T-cell (primary cell): ENCODE measurements around the gene ITGB4. TPM values are rescaled to one million over a fixed set of nuclear protein-coding genes. Genes with fewer than 3 reads are reported as not detected.

Experiments used
- ATAC-seq, 4 experiments: fragments of 200-7000 bp in 3 of 4; fragments of 150-1000 bp in 1 of 4; cut with Tn5 transposase; replicated peaks in 1 of 4; 1 replicate in 3 of 4; 2 replicates in 1 of 4; pipeline ENCODE4 v1.10.0; 2021; ENCODE audit warnings: moderate library complexity in 3 of 4, mild to moderate bottlenecking in 2 of 4, moderate number of reproducible peaks in 1 of 4
- CTCF ChIA-PET, 2 donors: fragments of 300-600 bp; sonication (Branson Sonifier 250); formaldehyde crosslinking; loops; one replicate each; lab custom pipeline; 2022; ENCODE audit warnings: antibody characterized with exemption in 2 of 2; lab: Charles Lee
- POLR2A ChIA-PET, 2 donors: fragments of 300-600 bp; sonication (Branson Sonifier 250); formaldehyde crosslinking; loops; one replicate each; lab custom pipeline; 2022; ENCODE audit warnings: antibody characterized with exemption in 2 of 2; lab: Charles Lee
- DNase-seq, 35 experiments: peaks; one replicate each; pipeline versions ENCODE4 v3.0.0 to v3.0.0-alpha.2; 2013 to 2023
- H3K27ac ChIP-seq: one replicate; pipeline ENCODE4 v1.5.1; 2013; ENCODE audit warnings: low read length
- H3K27me3 ChIP-seq, 2 experiments: replicated peaks in 1 of 2; 1 replicate in 1 of 2; 2 replicates in 1 of 2; pipeline versions ENCODE4 v1.6.1 to v1.7.0; 2013; ENCODE audit warnings: low read length in 1 of 2, mixed read lengths in 1 of 2; ENCODE audit not compliant: control insufficient read depth in 2 of 2, insufficient read depth in 2 of 2; ENCODE audit errors: extremely low read depth in 1 of 2
- H3K36me3 ChIP-seq, 2 donors: 1 replicate in 1 of 2; 2 replicates in 1 of 2; pipeline versions ENCODE4 v1.6.1 to v1.7.0; 2013; ENCODE audit warnings: low read length in 1 of 2; ENCODE audit not compliant: control insufficient read depth in 2 of 2, insufficient read depth in 1 of 2; ENCODE audit errors: extremely low read depth in 1 of 2
- H3K4me1 ChIP-seq, 2 experiments: 1 replicate in 1 of 2; 2 replicates in 1 of 2; pipeline versions ENCODE4 v1.6.1 to v1.7.0; 2013; ENCODE audit warnings: low read length in 2 of 2, mixed read lengths in 1 of 2; ENCODE audit not compliant: insufficient read depth in 2 of 2, control insufficient read depth in 1 of 2; ENCODE audit errors: extremely low read depth in 1 of 2
- H3K4me3 ChIP-seq, 2 donors: 1 replicate in 1 of 2; 2 replicates in 1 of 2; pipeline versions ENCODE4 v1.5.1 to v1.7.0; 2013; ENCODE audit warnings: mild to moderate bottlenecking in 2 of 2, low read length in 1 of 2, moderate library complexity in 1 of 2; ENCODE audit not compliant: control insufficient read depth in 1 of 2; ENCODE audit errors: extremely low read depth in 1 of 2
- H3K9me3 ChIP-seq: 2 replicates; pipeline ENCODE4 v1.7.0; 2013
- H3K27ac Mint-ChIP-seq, 2 donors: one replicate each; pipeline ENCODE4 v1.8.0; 2020 to 2021; ENCODE audit warnings: mild to moderate bottlenecking in 2 of 2, mixed read lengths in 2 of 2
- H3K27me3 Mint-ChIP-seq, 2 donors: one replicate each; pipeline ENCODE4 v1.8.0; 2021 to 2022; ENCODE audit warnings: mixed read lengths in 2 of 2
- H3K36me3 Mint-ChIP-seq: one replicate; pipeline ENCODE4 v1.8.0; 2021; ENCODE audit warnings: mixed read lengths
- H3K4me1 Mint-ChIP-seq, 3 donors: one replicate each; pipeline ENCODE4 v1.8.0; 2020 to 2022; ENCODE audit warnings: mixed read lengths in 3 of 3, mild to moderate bottlenecking in 1 of 3
- H3K4me3 Mint-ChIP-seq, 3 donors: one replicate each; pipeline ENCODE4 v1.8.0; 2020 to 2022; ENCODE audit warnings: mild to moderate bottlenecking in 3 of 3, mixed read lengths in 3 of 3, moderate library complexity in 3 of 3
- H3K9me3 Mint-ChIP-seq, 3 donors: one replicate each; pipeline ENCODE4 v1.8.0; 2020 to 2022; ENCODE audit warnings: mixed read lengths in 3 of 3
- whole genome bisulfite sequencing: methylation state at CpG from one replicate; pipeline ENCODE4 v1.1.5; 2013; ENCODE audit warnings: missing lambda C conversion rate; ENCODE audit not compliant: insufficient coverage; 5-methylcytosine and 5-hydroxymethylcytosine counted together
- total RNA-seq, 35 experiments: library from RNA in 6 of 35; stranded (reverse) in 6 of 35; fragments of 120-200 nt in 1 of 35; gene quantifications; one replicate each; pipeline versions ENCODE4 v1.2.1 to v1.2.4 and lab custom pipeline; 2013 to 2026

Gene ITGB4
- total RNA-seq, 5 donors from 2014 or later (not counting 1 experiment from before 2014, with no cell fraction given): 0.68 to 1.6 (median 1.5) TPM

GRCh38 chr17:75783803-75784472, 62.7 kb downstream of the ITGB4 start:
- peak overlapping the region; percentile 99 to 100 for H3K27ac Mint-ChIP-seq
- peaks cover 48 to 59% (median 54%) of the 10 kb centered on the region in 3 donors for H3K4me1 Mint-ChIP-seq
- Histone ChIP-seq H3K4me1 (peaks cover 27 to 42% of the 10 kb centered on the region in 2 experiments), H3K36me3 (peaks cover 1% of the 10 kb centered on the region in 2 donors), H3K9me3 (no peaks in the 10 kb centered on the region), H3K27ac (peak overlapping the region; percentile 100), H3K27me3 (no peaks in the 10 kb centered on the region), H3K4me3 (peak overlapping the region; percentile 75 to 82)
- DNase-seq (peak in 2 of 35 experiments; percentile 20 to 26), ATAC-seq (peak in 3 of 4 experiments; percentile 0 to 1 (median 1))
- WGBS: 39% methylated on average over 15 of the region's 20 CpGs
- H3K4me3 Mint-ChIP-seq: peak overlapping the region; percentile 81 to 91 (median 87)
- H3K27me3 Mint-ChIP-seq: peaks cover 0 to 1% of the 10 kb centered on the region in 2 donors
- peaks cover 3% of the 10 kb centered on the region for H3K36me3 Mint-ChIP-seq
- ChIA-PET POLR2A (interaction anchor here in 1 of 2 donors (0.6 to 1.2 kb wide), 9 partner anchors 9 to 481 kb away, joined by 3 to 20 read pairs (median 6); partner anchors contain the start of gene WBP2), CTCF (interaction anchor here (0.6 to 2.1 kb wide), 15 partner anchors 11 to 1581 kb away, joined by 3 to 24 read pairs (median 4); partner anchors contain the start of genes GALK1 (in 1 of the 2), RECQL5 (in 1 of the 2) and WBP2 (in 1 of the 2))
- no peaks in the 10 kb centered on the region for H3K9me3 Mint-ChIP-seq

GRCh38 chr17:75784473-75785015, 63.3 kb downstream of the ITGB4 start, which contains the start of gene UNK:
TSS of gene UNK (plus strand) at chr17:75784806. CDS start at chr17:75784881, 75 bp downstream.
- H3K4me1 ChIP-seq: peaks cover 27 to 42% of the 10 kb centered on the region in 2 experiments

GRCh38 chr17:75785016-75785890, 64.0 kb downstream of the ITGB4 start:
- Histone ChIP-seq H3K4me3 (peak overlapping the region; percentile 3 to 75), H3K27ac (peak overlapping the region; percentile 100), H3K4me1 (peaks cover 27 to 42% of the 10 kb centered on the region in 2 experiments), H3K36me3 (no peaks in the 10 kb centered on the region), H3K9me3 (no peaks in the 10 kb centered on the region), H3K27me3 (no peaks in the 10 kb centered on the region)
- ChIA-PET CTCF (interaction anchor here (0.5 to 1.3 kb wide), 7 partner anchors 11 to 156 kb away, joined by 3 to 11 read pairs (median 3); partner anchors contain the start of gene WBP2 (in 1 of the 2)), POLR2A (interaction anchor here in 1 of 2 donors (0.6 to 1.6 kb wide), 6 partner anchors 9 to 279 kb away, joined by 4 to 20 read pairs (median 9); partner anchors contain the start of gene WBP2)
- Mint-ChIP-seq H3K9me3 (no peaks in the 10 kb centered on the region), H3K4me1 (peaks cover 46 to 54% (median 52%) of the 10 kb centered on the region in 3 donors), H3K36me3 (no peaks in the 10 kb centered on the region), H3K27me3 (no peaks in the 10 kb centered on the region), H3K4me3 (peak overlapping the region; percentile 81 to 91 (median 87)), H3K27ac (peak overlapping the region; percentile 99 to 100)
- ATAC-seq (peak in 3 of 4 experiments; percentile 76 to 79 (median 76)), DNase-seq (peak in 6 of 35 experiments; percentile 15 to 89 (median 57))
- WGBS: 1% methylated on average over 34 of the region's 43 CpGs

More at GRCh38 chr17:75784473-75785015, 63.3 kb downstream of the ITGB4 start, which contains the start of gene UNK:
- peaks cover 50 to 60% (median 57%) of the 10 kb centered on the region in 3 donors for H3K4me1 Mint-ChIP-seq
- Histone ChIP-seq H3K27ac (peak within 1 kb of the TSS; percentile 100), H3K36me3 (no peaks in the 10 kb centered on the region), H3K9me3 (no peaks in the 10 kb centered on the region), H3K27me3 (no peaks in the 10 kb centered on the region), H3K4me3 (peak within 1 kb of the TSS; percentile 75 to 82)
- DNase-seq (peak; percentile 89 to 98 (median 95)), ATAC-seq (peak; percentile 75 to 82 (median 79))
- peaks cover 2% of the 10 kb centered on the region for H3K36me3 Mint-ChIP-seq
- POLR2A ChIA-PET: interaction anchor here in 1 of 2 donors (0.6 to 1.2 kb wide), 6 partner anchors 10 to 480 kb away, joined by 3 to 20 read pairs (median 8); partner anchors contain the start of gene WBP2
- peak within 1 kb of the TSS; percentile 81 to 91 (median 87) for H3K4me3 Mint-ChIP-seq
- CTCF ChIA-PET: interaction anchor here (0.5 to 2.1 kb wide), 9 partner anchors 11 to 1582 kb away, joined by 3 to 11 read pairs (median 4); partner anchors contain the start of gene GALK1 (in 1 of the 2)
- under 1% methylated on average over 40 of the region's 45 CpGs for WGBS
- H3K9me3 Mint-ChIP-seq: no peaks in the 10 kb centered on the region
- H3K27ac Mint-ChIP-seq: peak within 1 kb of the TSS; percentile 99 to 100
- peaks cover 0 to 1% of the 10 kb centered on the region in 2 donors for H3K27me3 Mint-ChIP-seq

GRCh38 chr17:75791254-75791653, 70.0 kb downstream of the ITGB4 start:
- Histone ChIP-seq H3K27me3 (no peaks in the 10 kb centered on the region), H3K4me3 (no peak overlapping the region), H3K4me1 (peaks cover 10 to 14% of the 10 kb centered on the region in 2 experiments), H3K27ac (no peak overlapping the region), H3K9me3 (no peaks in the 10 kb centered on the region), H3K36me3 (peaks cover 0 to 23% of the 10 kb centered on the region in 2 donors)
- ATAC-seq: no peak
- Mint-ChIP-seq H3K9me3 (no peaks in the 10 kb centered on the region), H3K27ac (no peak overlapping the region), H3K27me3 (no peaks in the 10 kb centered on the region), H3K36me3 (peaks cover 9% of the 10 kb centered on the region), H3K4me3 (no peak overlapping the region), H3K4me1 (peaks cover 26 to 48% (median 47%) of the 10 kb centered on the region in 3 donors)
- no peak for DNase-seq
- no CpG with 5 or more reads among the region's 6 CpGs for WGBS
- ChIA-PET POLR2A (interaction anchor here in 1 of 2 donors (0.5 to 0.9 kb wide), 3 partner anchors 8 to 442 kb away, joined by 3 to 5 read pairs (median 3); partner anchors contain the start of gene WBP2), CTCF (interaction anchor here (0.6 to 1.0 kb wide), 3 partner anchors 11 to 215 kb away, joined by 3 read pairs; a partner anchor contains a TSS)

- no peaks in the 10 kb centered on the region for H3K9me3 Mint-ChIP-seq
- no peaks in the 10 kb centered on the region for H3K27me3 ChIP-seq
- no peaks in the 10 kb centered on the region for H3K9me3 ChIP-seq
- H3K4me1 Mint-ChIP-seq: peaks cover 15 to 39% (median 34%) of the 10 kb centered on the region in 3 donors
- ChIA-PET POLR2A (no interaction called here), CTCF (no interaction called here)
- peak overlapping the region; percentile 24 to 57 for H3K27ac Mint-ChIP-seq
- H3K27me3 Mint-ChIP-seq: no peaks in the 10 kb centered on the region
- DNase-seq: no peak
- peaks cover 0 to 2% of the 10 kb centered on the region in 2 experiments for H3K4me1 ChIP-seq
- peaks cover 13% of the 10 kb centered on the region for H3K36me3 Mint-ChIP-seq
- H3K27ac ChIP-seq: no peak overlapping the region
- H3K4me3 Mint-ChIP-seq: no peak overlapping the region
- no peak for ATAC-seq
- peaks cover 0 to 30% of the 10 kb centered on the region in 2 donors for H3K36me3 ChIP-seq
- WGBS: no CpG with 5 or more reads among the region's 1 CpG
- H3K4me3 ChIP-seq: no peak overlapping the region
These were observed 72.2 kb downstream of the ITGB4 start for GRCh38 chr17:75793460-75793859.
